Central memory CD4-positive, alpha-beta T cell (primary cell): ENCODE measurements around the gene TRUB2.
"Not testable (repeated sequence)": the region's sequence is repeated elsewhere in the genome, so short reads cannot be mapped to it uniquely, and the experiment has no call there.

Experiments used
- DNase-seq: peaks from one replicate; pipeline ENCODE4 v3.0.0; 2022

The TRUB2 gene

GRCh38 chr9:128297221-128297773 is 24.9 kb downstream of the TRUB2 start:
- no peak for DNase-seq

- DNase-seq = no peak
These were observed 25.7 kb downstream of the TRUB2 start for GRCh38 chr9:128296340-128297220.

- DNase-seq = no peak
These were observed 28.1 kb downstream of the TRUB2 start for GRCh38 chr9:128294142-128294541.

DNA sequence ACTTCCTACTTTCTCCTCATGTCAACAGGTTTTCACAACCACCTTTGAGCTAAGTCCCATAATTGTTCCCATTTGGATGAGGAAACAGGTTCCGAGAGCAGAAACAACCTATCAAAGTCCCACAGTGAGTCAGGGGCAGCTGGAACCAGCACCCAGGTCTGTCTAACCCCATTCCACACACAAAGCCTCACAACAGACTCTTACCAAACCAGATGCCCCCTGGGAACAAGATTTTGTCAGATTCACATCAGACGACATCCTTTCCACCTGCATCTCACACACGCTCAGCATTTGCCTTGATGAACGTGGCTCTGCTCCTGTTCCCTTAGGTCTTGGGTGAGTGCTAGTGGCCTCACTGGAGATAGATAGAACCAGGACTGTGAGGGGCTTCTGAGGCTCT is 29.2 kb downstream of the TRUB2 start:
- no peak for DNase-seq

GRCh38 chr9:128292009-128292408 is 30.2 kb downstream of the TRUB2 start:
- no peak for DNase-seq

GRCh38 chr9:128288273-128289004 is 33.8 kb downstream of the TRUB2 start:
- no peak for DNase-seq

DNA sequence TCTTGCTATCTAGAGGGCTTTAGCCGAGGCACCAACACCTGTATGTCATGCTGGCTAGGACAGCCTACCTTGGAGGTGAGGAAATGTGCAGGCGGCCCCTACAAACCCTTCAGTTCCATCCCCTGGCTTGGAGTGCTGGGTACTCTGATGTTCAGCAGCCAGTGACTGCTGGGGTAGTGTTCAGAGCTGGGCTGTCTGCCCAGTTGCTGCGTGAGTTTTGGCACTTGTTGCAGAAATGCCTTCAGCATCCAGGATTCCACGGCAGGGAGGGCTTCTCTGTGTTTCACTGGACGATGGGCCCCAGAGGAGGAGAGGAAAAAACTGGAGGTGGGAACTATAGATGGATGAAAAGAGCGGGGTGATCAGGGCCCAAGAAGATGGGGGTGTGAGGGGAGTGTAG is 35.8 kb downstream of the TRUB2 start:
- DNase-seq = no peak

GRCh38 chr9:128285033-128285784 is 37.0 kb downstream of the TRUB2 start:
- DNase-seq = no peak

- DNase-seq = no peak
These were observed 39.7 kb downstream of the TRUB2 start for GRCh38 chr9:128282500-128282899.

DNA sequence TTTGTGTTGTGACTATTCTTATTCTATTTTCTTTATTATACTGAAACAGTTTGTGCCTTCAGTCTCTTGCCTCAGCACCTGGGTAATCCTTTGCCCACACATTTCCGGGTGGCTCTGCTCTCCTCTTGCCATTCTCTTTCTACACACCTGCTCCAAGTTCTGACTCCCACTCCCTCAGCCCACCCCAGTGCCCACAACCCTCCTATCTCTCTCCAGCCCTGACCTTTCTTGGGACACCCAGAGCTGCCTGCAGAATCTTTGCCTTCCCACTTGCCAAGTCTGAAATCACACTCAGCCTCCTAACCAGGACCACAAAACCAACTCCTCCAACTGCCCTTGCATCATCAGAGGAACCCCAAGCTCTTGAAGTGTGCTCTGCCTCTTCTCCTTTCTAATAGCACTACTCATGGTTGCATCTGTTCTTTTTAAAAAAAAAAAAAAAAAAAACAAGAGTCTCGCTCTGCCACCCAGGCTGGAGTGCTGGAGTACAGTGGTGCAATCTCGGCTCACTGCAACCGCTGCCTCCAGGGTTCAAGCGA is 42.1 kb downstream of the TRUB2 start:
- no peak for DNase-seq

DNA sequence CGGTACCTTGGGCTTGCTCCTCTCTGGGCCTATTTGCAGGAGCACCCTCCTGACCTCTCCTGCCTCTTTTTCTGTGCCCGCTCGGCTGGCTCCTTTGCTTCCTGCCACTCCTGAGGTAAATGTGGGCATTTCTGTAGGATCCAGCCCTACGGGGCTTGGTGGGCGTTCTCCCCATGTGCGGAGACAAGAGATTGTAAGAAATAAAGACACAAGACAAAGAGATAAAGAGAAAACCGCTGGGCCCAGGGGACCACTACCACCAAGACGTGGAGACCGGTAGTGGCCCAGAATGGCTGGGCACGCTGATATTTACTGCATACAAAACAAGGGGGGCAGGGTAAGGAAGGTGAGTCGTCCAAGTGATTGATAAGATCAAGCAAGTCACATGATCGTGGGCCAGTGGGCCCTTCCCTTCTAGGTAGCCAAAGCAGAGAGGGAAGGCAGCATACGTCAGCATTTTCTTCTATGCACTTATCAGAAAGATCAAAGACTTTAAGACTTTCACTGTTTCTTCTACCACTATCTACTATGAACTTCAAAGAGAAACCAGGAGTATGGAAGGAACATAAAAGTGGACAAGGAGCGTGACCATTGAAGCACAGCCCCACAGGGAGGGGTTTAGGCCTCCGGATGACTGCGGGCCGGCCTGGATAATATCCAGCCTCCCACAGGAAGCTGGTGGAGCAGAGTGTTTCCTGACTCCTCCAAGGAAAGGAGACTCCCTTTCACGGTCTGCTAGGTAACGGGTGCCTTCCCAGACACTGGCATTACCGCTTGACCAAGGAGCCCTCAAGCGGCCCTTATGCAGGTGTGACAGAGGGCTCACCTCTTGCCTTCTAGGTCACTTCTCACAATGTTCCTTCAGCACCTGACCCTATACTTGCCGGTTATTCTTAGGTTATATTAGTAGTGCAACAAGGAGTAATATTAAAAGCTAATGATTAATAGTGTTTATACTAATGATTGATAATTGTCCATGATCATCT is 42.9 kb downstream of the TRUB2 start:
- DNase-seq = not testable (repeated sequence)

DNA sequence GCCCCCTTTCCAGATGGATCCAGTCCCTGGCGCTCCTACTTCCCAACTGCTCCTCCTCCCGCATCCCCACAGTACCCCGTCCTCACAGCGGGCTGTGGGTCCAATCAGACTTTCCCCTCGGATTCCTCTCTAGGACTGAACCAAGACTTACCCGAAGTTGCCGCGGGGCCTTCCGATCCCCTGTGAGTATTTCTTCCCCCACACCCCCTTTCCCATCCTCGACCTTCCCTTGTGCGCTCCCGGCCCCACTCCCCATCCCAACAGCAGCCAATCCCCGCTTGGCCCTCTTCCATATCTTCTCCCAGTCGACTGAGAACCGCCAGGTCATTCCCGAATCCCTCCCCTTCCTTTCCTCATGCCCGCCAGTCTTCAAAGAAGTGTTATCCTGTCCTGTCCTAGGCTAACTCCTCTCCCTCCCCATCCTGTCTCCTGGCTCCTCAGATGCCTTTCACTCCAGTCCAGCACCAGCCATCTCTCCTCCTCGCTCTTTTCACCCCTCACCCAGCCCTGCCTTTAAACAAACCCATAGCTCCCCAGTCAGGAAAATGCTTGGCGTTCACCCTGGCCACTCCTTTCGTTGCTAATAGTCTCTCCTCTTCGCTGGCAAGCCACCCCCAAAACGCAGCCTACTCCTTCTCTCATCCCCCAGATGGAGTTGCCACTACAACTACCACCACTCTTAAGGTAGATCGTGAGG is 45.5 kb downstream of the TRUB2 start:
- DNase-seq = no peak

DNA sequence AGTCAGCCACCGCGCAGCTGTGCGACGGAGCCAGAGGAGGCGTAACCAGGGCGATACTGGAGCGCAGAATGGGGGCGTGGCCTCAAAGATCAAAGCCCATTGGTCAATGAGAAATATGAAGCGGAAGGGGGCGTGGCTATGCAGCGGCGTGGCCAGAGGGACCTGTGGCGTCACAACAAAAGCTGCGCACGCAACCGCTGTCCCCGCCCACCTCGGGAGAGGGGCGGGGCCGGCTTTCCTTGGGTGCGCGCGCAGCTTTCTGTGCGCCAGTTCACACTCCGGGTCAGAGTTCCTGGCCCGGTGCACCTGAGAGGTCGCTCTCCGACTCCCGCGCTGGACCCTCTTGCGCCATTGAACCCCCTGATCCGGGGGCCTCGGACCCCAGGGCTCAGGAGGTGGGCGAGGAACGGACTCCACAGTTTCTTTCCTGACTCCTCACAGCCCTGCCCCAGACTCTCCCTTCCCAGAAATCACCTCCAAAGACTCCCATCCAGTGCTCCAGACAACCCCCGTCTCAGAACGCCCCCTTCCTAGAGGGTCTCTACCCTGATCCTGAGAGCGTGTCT is 46.2 kb downstream of the TRUB2 start, which contains the start of gene SWI5:
Gene SWI5, plus strand, starts transcription at position 269 of the 566 bp plus-strand sequence.
- peak; percentile 100 for DNase-seq

GRCh38 chr9:128275198-128276007 is 46.8 kb downstream of the TRUB2 start, which contains the start of gene GOLGA2:
Gene GOLGA2, minus strand, starts transcription at chr9:128276007. Its CDS starts 31 bp downstream, at chr9:128275976.
- no peak for DNase-seq

DNA sequence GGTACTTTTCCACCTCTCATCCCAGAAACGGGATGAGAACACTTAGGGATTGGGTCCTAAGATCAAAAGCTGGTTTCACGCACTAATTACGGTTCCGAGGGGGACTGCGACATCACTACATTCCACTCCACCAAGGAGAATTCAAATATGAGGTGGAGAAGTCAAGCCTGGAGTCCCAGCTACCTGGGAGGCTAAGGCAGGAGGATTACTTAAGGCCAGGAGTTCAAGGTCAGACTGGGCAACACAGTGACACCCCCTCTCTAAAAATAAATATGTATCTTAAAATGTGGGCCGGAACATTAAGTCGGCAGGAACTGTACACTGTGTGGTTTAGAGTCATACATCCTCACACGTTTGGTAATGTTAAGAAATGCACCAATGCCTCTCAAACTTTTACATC is 48.0 kb downstream of the TRUB2 start:
- no peak for DNase-seq

DNA sequence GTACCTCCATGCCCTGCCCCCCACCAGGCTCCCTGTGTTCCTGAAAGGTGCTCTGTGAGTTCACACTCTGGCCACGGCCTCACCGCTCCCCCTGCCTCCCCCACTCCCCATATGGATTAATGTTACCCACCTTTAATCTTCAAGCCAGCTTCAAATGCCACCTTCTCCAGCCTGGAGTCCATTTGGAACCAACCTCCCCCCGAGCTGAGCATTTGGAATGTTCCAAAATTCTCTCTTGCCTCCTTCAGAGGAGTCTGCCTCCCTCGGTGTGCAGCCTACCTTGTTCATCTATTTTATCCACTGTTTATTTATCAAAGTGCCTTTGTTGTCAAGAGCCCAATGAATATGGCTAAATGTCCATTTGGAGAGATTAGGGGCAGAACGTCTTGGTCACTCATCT is 50.7 kb downstream of the TRUB2 start:
- no peak for DNase-seq

DNA sequence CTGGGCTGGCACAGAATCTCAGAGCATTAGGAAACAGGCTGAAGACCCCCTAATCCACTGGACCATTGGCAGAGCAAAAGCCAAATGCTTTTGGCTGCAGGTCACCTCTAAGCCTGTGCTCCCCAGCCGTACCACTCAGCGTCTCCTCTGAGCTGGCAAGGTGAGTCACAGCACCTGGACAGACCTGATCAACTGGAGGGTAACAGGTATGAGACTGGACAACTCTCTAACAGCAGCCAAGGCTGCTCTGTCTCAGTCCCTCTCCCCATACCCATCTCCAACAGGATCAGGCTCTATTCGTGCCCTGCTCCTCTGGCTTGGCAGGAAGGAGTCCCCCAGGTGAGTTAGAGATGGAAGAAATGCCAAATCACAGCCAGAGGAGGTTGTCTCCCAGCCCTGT is 51.1 kb downstream of the TRUB2 start:
- no peak for DNase-seq

- DNase-seq = no peak
These were observed 55.2 kb downstream of the TRUB2 start for GRCh38 chr9:128266868-128267590.
